ENCODE data around the gene ZNF407. TPM values are rescaled to one million over a fixed set of nuclear protein-coding genes. Genes with fewer than 3 reads are reported as not detected.

The ZNF407 gene
- total and polyA plus RNA-seq, 8 donors = 2.1 to 49.0 (median 14.6) TPM

- intact Hi-C loops (cut with DNase I; ENCODE audit: low total_unique reads) = no loop called here
- WGBS, 5 donors = 94 to 100% (median 97%) methylated on average over 1 of the region's 1 CpG
These were observed 235.3 kb downstream of the ZNF407 start for GRCh38 chr18:74832999-74833398.

GRCh38 chr18:74834424-74835309 is 237.0 kb downstream of the ZNF407 start:
- Histone ChIP-seq H3K36me3 (peaks cover 0 to 9% (median 0%) of the 10 kb centered on the region in 4 donors), H3K4me1 (peaks cover 0 to 12% (median 8%) of the 10 kb centered on the region in 4 donors), H3K27me3 (no peaks in the 10 kb centered on the region), H3K9me3 (no peaks in the 10 kb centered on the region), H3K27ac (no peak overlapping the region), H3K4me3 (no peak overlapping the region)
- intact Hi-C loops (cut with DNase I; ENCODE audit: low total_unique reads) = no loop called here
- TF ChIP-seq POLR2AphosphoS5 (IDR thresholded peaks at IDR 0.05) (no peak), POLR2A (IDR thresholded peaks at IDR 0.05) (no peak), EP300 (IDR thresholded peaks at IDR 0.05) (no peak), CTCF (IDR thresholded peaks at IDR 0.05) (no peak)
- WGBS, 5 donors = 76 to 86% (median 81%) methylated on average over 9 of the region's 9 CpGs
- DNase-seq = no peak

More at GRCh38 chr18:74832999-74833398, 235.3 kb downstream of the ZNF407 start:
- no peak overlapping the region for H3K4me3 ChIP-seq
- H3K36me3 ChIP-seq = peaks cover 0 to 4% (median 0%) of the 10 kb centered on the region in 4 donors
- no peaks in the 10 kb centered on the region for H3K27me3 ChIP-seq
- no peaks in the 10 kb centered on the region for H3K9me3 ChIP-seq
- TF ChIP-seq POLR2AphosphoS5 (IDR thresholded peaks at IDR 0.05) (no peak), CTCF (IDR thresholded peaks at IDR 0.05) (no peak), POLR2A (IDR thresholded peaks at IDR 0.05) (no peak), EP300 (IDR thresholded peaks at IDR 0.05) (no peak)
- H3K27ac ChIP-seq = no peak overlapping the region
- DNase-seq = no peak
- H3K4me1 ChIP-seq = peaks cover 0 to 12% (median 8%) of the 10 kb centered on the region in 4 donors

GRCh38 chr18:74836296-74837139 is 238.8 kb downstream of the ZNF407 start:
- WGBS, 5 donors = 47 to 59% (median 49%) methylated on average over 7 to 8 of the region's 8 CpGs
- peak; percentile 38 to 74 for DNase-seq
- no peak overlapping the region for H3K27ac ChIP-seq

More at GRCh38 chr18:74836296-74837139, 238.8 kb downstream of the ZNF407 start:
- TF ChIP-seq CTCF (IDR thresholded peaks at IDR 0.05) (no peak), POLR2AphosphoS5 (IDR thresholded peaks at IDR 0.05) (no peak), EP300 (IDR thresholded peaks at IDR 0.05) (no peak), POLR2A (IDR thresholded peaks at IDR 0.05) (no peak)
- Histone ChIP-seq H3K36me3 (peaks cover 0 to 9% (median 0%) of the 10 kb centered on the region in 4 donors), H3K4me3 (no peak overlapping the region), H3K27me3 (no peaks in the 10 kb centered on the region), H3K9me3 (no peaks in the 10 kb centered on the region), H3K4me1 (peaks cover 0 to 12% (median 8%) of the 10 kb centered on the region in 4 donors)
- intact Hi-C loops (cut with DNase I; ENCODE audit: low total_unique reads) = no loop called here

Measured in stomach (tissue), 9 donors.